ENCODE measurements around the gene HERPUD1.
"Not testable (repeated sequence)": the region's sequence is repeated elsewhere in the genome, so short reads cannot be mapped to it uniquely, and the experiment has no call there.

HERPUD1 gene

GRCh38 chr16:56966093-56966475 is 34.1 kb downstream of the HERPUD1 start:
- peaks cover 2 to 3% of the 10 kb centered on the region in 2 donors for H3K36me3 Mint-ChIP-seq
- peaks cover 0 to 1% of the 10 kb centered on the region in 2 donors for H3K9me3 Mint-ChIP-seq
- DNase-seq = no peak
- no peak for ATAC-seq (replicated peaks)
- H3K27me3 Mint-ChIP-seq = no peaks in the 10 kb centered on the region
- peak overlapping the region in 1 of 2 donors; percentile 17 for H3K4me3 Mint-ChIP-seq
- peaks cover 28 to 66% of the 10 kb centered on the region in 2 donors for H3K4me1 Mint-ChIP-seq
- H3K27ac Mint-ChIP-seq = peak overlapping the region; percentile 72

DNA sequence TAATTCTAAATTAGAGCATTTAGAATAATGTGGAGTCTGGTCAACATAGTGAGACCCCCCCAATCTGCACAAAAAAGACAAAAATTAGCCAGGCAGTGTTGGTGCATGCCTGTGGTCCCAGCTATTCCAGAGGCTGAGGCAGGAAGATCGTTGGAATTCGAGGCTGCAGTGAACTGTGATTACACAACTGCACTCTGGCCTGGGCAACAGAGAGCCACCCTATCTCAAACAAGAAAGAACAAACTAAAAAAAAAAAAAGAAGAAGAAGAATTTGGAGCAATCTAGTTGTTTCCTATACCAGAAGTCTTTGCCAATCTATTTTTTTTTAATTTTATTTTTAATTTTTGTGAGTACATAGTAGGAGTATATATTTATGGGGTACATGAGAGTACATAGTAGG is 35.8 kb downstream of the HERPUD1 start:
- ATAC-seq (replicated peaks) = no peak
- Mint-ChIP-seq H3K27me3 (no peaks in the 10 kb centered on the region), H3K4me1 (peaks cover 39 to 82% of the 10 kb centered on the region in 2 donors), H3K36me3 (peaks cover 3 to 4% of the 10 kb centered on the region in 2 donors), H3K4me3 (no peak overlapping the region), H3K27ac (no peak overlapping the region), H3K9me3 (peaks cover 0 to 1% of the 10 kb centered on the region in 2 donors)
- no peak for DNase-seq

DNA sequence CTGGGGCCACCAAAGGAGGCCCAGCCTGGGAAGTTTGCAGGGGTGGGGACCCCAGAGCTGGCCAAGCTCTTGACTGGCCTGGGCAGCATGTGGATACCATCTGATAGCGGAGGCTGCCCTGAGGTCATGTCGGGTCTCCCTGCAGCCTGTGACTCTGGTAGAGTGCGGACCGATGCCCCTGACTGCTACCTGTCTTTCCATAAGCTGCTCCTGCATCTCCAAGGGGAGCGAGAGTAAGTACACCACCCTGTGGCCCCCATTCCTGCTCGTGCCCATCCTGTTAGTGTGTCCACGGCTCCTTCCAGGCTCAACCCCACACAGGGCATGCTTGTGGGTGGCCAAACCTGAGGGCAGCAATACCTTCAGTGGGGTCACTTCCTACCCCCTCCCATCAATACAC is 37.8 kb downstream of the HERPUD1 start:
- ATAC-seq (replicated peaks) = no peak
- DNase-seq = no peak
- Mint-ChIP-seq H3K9me3 (peaks cover 0 to 1% of the 10 kb centered on the region in 2 donors), H3K27ac (no peak overlapping the region), H3K4me3 (no peak overlapping the region), H3K27me3 (no peaks in the 10 kb centered on the region), H3K36me3 (peaks cover 4 to 7% of the 10 kb centered on the region in 2 donors), H3K4me1 (peaks cover 48 to 95% of the 10 kb centered on the region in 2 donors)

DNA sequence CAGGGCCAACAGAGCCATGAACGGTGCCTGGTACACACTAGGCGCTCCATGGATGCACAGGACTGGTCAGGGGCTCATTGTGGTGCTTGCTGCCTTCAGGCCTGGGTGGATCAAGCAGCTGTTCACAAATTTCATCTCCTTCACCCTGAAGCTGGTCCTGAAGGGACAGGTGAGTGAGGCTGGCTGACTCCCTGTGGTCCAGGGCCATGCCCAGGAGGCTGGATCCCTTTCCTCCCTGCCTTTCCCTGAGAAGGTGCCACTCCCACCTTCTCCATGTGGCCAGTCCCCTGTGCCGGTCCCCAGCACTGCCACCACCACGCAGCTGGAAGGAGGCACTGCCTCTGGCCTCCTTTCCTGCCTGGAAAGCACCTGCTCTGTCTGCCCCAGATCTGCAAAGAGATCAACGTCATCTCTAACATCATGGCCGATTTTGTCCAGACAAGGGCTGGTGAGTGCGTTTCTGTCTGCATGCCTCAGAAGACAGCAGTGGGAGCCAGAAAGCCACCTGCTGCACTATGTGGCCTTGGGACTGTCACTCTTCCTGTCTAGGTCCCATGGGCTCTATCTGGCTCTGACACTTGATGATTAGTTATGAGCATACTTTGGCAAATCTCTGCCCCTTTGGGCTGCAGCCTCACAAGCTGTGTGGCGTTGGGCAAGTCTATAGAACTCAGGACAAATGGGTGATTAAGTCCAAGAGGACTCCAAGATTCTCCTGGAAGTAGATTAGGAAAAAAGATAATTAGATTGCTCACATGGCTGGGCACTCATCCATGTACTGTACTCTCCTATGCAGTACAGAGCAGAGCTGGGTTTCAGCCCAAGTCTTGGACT is 39.2 kb downstream of the HERPUD1 start:
- Mint-ChIP-seq H3K27ac (peak overlapping the region; percentile 99), H3K4me3 (peak overlapping the region; percentile 35 to 75), H3K4me1 (peaks cover 46 to 95% of the 10 kb centered on the region in 2 donors), H3K9me3 (peaks cover 0 to 1% of the 10 kb centered on the region in 2 donors), H3K36me3 (peaks cover 1 to 7% of the 10 kb centered on the region in 2 donors), H3K27me3 (no peaks in the 10 kb centered on the region)
- peak; percentile 77 for DNase-seq
- peak; percentile 95 to 96 for ATAC-seq (replicated peaks)

- Mint-ChIP-seq H3K9me3 (peaks cover 0 to 1% of the 10 kb centered on the region in 2 donors), H3K4me3 (no peak overlapping the region), H3K4me1 (peaks cover 48 to 92% of the 10 kb centered on the region in 2 donors), H3K27me3 (no peaks in the 10 kb centered on the region), H3K36me3 (peaks cover 1 to 11% of the 10 kb centered on the region in 2 donors), H3K27ac (peak overlapping the region; percentile 99)
- ATAC-seq (replicated peaks) (no peak), DNase-seq (no peak)
Observed at GRCh38 chr16:56971768-56972043, 39.8 kb downstream of the HERPUD1 start.

GRCh38 chr16:56972403-56973293 is 40.7 kb downstream of the HERPUD1 start:
- Mint-ChIP-seq H3K36me3 (peaks cover 1 to 16% of the 10 kb centered on the region in 2 donors), H3K4me3 (no peak overlapping the region), H3K4me1 (peaks cover 52 to 84% of the 10 kb centered on the region in 2 donors), H3K9me3 (peaks cover 0 to 1% of the 10 kb centered on the region in 2 donors), H3K27ac (peak overlapping the region; percentile 83), H3K27me3 (no peaks in the 10 kb centered on the region)
- ATAC-seq (replicated peaks) (no peak), DNase-seq (no peak)

GRCh38 chr16:56973294-56973689 is 41.4 kb downstream of the HERPUD1 start:
- Mint-ChIP-seq H3K4me3 (no peak overlapping the region), H3K27ac (peak overlapping the region; percentile 83), H3K9me3 (peaks cover 0 to 1% of the 10 kb centered on the region in 2 donors), H3K36me3 (peaks cover 1 to 17% of the 10 kb centered on the region in 2 donors), H3K4me1 (peaks cover 52 to 86% of the 10 kb centered on the region in 2 donors), H3K27me3 (no peaks in the 10 kb centered on the region)
- DNase-seq = no peak
- no peak for ATAC-seq (replicated peaks)

GRCh38 chr16:56973899-56974298 is 42.0 kb downstream of the HERPUD1 start:
- Mint-ChIP-seq H3K27ac (peak overlapping the region; percentile 33), H3K4me1 (peaks cover 51 to 84% of the 10 kb centered on the region in 2 donors), H3K4me3 (peak overlapping the region in 1 of 2 donors; percentile 3), H3K36me3 (peaks cover 1 to 17% of the 10 kb centered on the region in 2 donors)
- ATAC-seq (replicated peaks); H3K27me3 Mint-ChIP-seq; H3K9me3 Mint-ChIP-seq; DNase-seq: not testable (repeated sequence)

DNA sequence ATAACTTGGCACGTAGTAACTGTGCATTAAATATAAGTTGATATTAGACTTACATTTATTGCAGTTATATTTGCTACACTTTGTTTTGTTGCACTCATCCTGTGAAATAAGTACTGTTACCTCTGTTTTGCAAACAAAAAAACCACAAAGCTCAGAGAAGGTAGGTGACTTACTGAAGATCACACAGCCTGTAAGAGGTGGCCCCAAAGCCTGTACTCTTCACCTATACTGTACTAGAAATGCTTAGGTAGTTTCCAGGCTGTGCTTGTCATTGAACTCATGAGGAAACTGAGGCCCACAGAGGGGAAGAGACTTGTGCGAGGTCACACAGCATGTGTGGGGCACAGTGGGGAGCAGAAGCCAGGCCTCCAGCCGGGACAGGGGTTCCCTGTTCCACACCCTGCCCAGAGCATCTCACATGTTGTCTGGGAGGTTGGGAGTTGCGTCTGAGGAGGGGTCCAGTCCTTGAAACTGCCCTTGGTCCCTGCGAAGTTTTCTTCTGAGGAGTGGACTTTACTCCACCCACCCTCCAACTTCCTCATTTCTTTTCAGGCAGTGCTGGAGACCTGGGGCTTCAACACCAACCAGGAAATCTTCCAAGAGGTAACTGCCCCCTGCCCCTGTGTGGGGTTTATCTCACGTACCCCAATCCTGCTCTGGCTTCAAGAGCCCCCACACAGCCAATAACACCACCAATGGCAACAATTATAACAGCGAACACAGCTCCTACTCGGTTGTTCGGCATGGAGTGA is 42.8 kb downstream of the HERPUD1 start:
- DNase-seq = no peak
- Mint-ChIP-seq H3K27ac (peak overlapping the region; percentile 37), H3K36me3 (peaks cover 1 to 17% of the 10 kb centered on the region in 2 donors), H3K4me1 (peaks cover 53 to 84% of the 10 kb centered on the region in 2 donors), H3K27me3 (no peaks in the 10 kb centered on the region), H3K9me3 (no peaks in the 10 kb centered on the region), H3K4me3 (no peak overlapping the region)
- ATAC-seq (replicated peaks) = no peak

GRCh38 chr16:56975714-56976113 is 43.8 kb downstream of the HERPUD1 start:
- peak overlapping the region; percentile 14 for H3K27ac Mint-ChIP-seq
- peaks cover 6 to 21% of the 10 kb centered on the region in 2 donors for H3K36me3 Mint-ChIP-seq
- no peaks in the 10 kb centered on the region for H3K9me3 Mint-ChIP-seq
- H3K4me1 Mint-ChIP-seq = peaks cover 57 to 84% of the 10 kb centered on the region in 2 donors
- ATAC-seq (replicated peaks) = no peak
- no peak overlapping the region for H3K4me3 Mint-ChIP-seq
- no peaks in the 10 kb centered on the region for H3K27me3 Mint-ChIP-seq
- no peak for DNase-seq

DNA sequence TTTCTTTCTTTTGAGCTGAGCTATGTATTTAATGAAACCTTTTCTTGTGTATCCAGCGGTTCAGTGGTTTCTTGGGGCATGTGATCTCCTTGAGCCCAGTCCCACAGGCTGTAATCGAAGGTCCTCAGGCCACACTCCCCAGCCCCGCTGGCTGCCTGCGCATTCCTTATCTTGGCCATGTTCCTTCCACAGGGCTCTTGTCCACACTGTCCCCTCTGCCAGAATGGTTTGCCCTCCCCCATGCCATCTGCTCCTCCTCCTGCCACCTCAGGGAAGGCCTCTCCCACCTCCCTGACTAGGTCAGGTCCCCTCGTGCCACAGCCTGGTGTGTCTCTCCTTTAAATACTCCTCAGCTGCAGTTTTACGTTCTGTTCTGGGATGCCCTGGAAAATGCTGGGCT is 45.3 kb downstream of the HERPUD1 start:
- H3K36me3 Mint-ChIP-seq = peaks cover 16 to 29% of the 10 kb centered on the region in 2 donors
- H3K9me3 Mint-ChIP-seq = no peaks in the 10 kb centered on the region
- peaks cover 61 to 84% of the 10 kb centered on the region in 2 donors for H3K4me1 Mint-ChIP-seq
- ATAC-seq (replicated peaks) = no peak
- no peaks in the 10 kb centered on the region for H3K27me3 Mint-ChIP-seq
- no peak for DNase-seq
- H3K4me3 Mint-ChIP-seq = no peak overlapping the region
- peak overlapping the region; percentile 88 for H3K27ac Mint-ChIP-seq

DNA sequence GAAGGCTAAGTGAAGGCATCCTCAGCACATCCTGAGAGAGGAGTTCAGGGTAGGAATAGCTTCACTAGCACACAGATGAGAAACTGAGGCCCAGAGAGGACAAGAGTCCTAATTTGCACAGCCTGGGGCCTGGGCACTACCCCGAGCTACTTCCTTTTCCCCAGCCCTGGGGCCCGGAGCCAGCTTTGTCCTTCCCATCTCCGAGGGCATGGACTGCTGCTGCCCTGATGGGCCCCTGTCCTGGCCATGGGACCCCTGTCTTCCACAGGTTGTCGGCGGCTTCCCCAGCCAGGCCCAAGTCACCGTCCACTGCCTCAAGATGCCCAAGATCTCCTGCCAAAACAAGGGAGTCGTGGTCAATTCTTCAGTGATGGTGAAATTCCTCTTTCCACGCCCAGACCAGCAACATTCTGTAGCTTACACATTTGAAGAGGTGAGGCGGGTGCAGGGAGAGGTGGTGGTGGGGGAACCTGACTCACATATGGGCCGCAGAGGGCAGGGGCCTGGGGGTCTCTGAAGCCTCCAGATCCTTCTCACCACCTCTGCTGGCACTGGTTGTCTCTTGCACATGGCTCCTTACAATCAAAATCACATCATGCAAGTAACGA is 46.0 kb downstream of the HERPUD1 start:
- ATAC-seq (replicated peaks) (no peak), DNase-seq (no peak)
- Mint-ChIP-seq H3K27ac (no peak overlapping the region), H3K4me1 (peaks cover 62 to 84% of the 10 kb centered on the region in 2 donors), H3K9me3 (no peaks in the 10 kb centered on the region), H3K36me3 (peaks cover 23 to 36% of the 10 kb centered on the region in 2 donors), H3K4me3 (no peak overlapping the region), H3K27me3 (no peaks in the 10 kb centered on the region)

DNA sequence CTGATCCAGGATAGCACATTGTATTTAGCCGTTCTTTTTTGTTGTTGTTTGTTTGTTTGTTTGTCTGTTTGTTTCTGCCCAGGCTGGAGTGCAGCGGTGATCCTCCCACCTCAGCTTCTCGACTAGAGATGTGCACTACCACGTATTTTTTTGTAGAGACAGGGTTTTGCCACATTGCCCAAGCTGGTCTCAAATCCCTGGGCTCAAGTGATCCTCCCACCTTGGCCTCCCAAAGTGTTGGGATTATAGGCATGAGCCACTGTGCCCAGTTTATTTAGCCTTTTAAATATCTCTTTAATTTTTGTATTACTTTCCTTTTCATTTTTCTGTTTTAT is 48.2 kb downstream of the HERPUD1 start:
- Mint-ChIP-seq H3K27me3 (no peaks in the 10 kb centered on the region), H3K9me3 (no peaks in the 10 kb centered on the region), H3K4me1 (peaks cover 63 to 84% of the 10 kb centered on the region in 2 donors), H3K36me3 (peaks cover 37 to 53% of the 10 kb centered on the region in 2 donors), H3K27ac (no peak overlapping the region), H3K4me3 (peak overlapping the region in 1 of 2 donors; percentile 22)
- DNase-seq = no peak
- no peak for ATAC-seq (replicated peaks)
